SK-N-SH (cell line): ENCODE measurements around the gene TRAFD1. TPM values are rescaled to one million over a fixed set of nuclear protein-coding genes. Genes with fewer than 3 reads are reported as not detected.

Experiments used
- CTCF ChIA-PET: fragments of 300-600, 350-600 bp; formaldehyde crosslinking; extraction: SDS; loops from one replicate; lab custom pipeline; 2021; lab: Yijun Ruan, JAX
- POLR2A ChIA-PET: fragments of 350-600 bp; sonication (Branson Sonifier 250); formaldehyde crosslinking; extraction: SDS; loops from one replicate; lab custom pipeline; 2020; ENCODE audit warnings: antibody characterized with exemption, inconsistent platforms; lab: Yijun Ruan, JAX
- DNase-seq: peaks from one replicate; pipeline ENCODE4 v3.0.0; 2012
- H2AFZ ChIP-seq: fragments of 200-600 bp; sonication (generic); 2 replicates; pipeline ENCODE4 v1.8.1; 2016; ENCODE audit warnings: antibody characterized with exemption, mild to moderate bottlenecking, low read depth
- H3F3A ChIP-seq: fragments of 200-600 bp; sonication (generic); replicated peaks from 2 replicates; pipeline ENCODE3; 2016; ENCODE audit warnings: antibody characterized with exemption, mild to moderate bottlenecking; ENCODE audit not compliant: insufficient read depth
- H3K27ac ChIP-seq, 2 experiments: fragments of 200-500 bp in 1 of 2; fragments of 200-600 bp in 1 of 2; sonication (Bioruptor generic) in 1 of 2; sonication (generic), shearing (Covaris generic) in 1 of 2; 2 replicates each; pipeline versions ENCODE4 v1.5.1 to v1.6.1; 2014 to 2016; ENCODE audit warnings: low read depth in 2 of 2, inconsistent platforms in 1 of 2, low read length in 1 of 2, mild to moderate bottlenecking in 1 of 2, mixed read lengths in 1 of 2
- H3K27me3 ChIP-seq: fragments of 200-600 bp; sonication (generic), shearing (Covaris generic); 2 replicates; pipeline ENCODE4 v1.6.1; 2016; ENCODE audit warnings: mixed run types; ENCODE audit not compliant: insufficient read depth
- H3K36me3 ChIP-seq, 2 experiments: fragments of 200-500 bp in 1 of 2; fragments of 200-600 bp in 1 of 2; sonication (Bioruptor generic) in 1 of 2; sonication (generic) in 1 of 2; replicated peaks in 1 of 2; 2 replicates each; pipeline versions ENCODE3 to v1.5.1; 2014 to 2016; ENCODE audit warnings: low read length in 1 of 2, mild to moderate bottlenecking in 1 of 2; ENCODE audit not compliant: insufficient read depth in 2 of 2, control insufficient read depth in 1 of 2
- H3K4me1 ChIP-seq, 2 experiments: fragments of 200-500 bp in 1 of 2; fragments of 200-600 bp in 1 of 2; sonication (Bioruptor generic) in 1 of 2; sonication (generic), shearing (Covaris generic) in 1 of 2; 2 replicates each; pipeline versions ENCODE4 v1.5.1 to v1.6.1; 2014 to 2016; ENCODE audit warnings: low read depth in 1 of 2, low read length in 1 of 2, mixed run types in 1 of 2; ENCODE audit not compliant: insufficient read depth in 2 of 2, control insufficient read depth in 1 of 2
- H3K4me2 ChIP-seq: fragments of 200-600 bp; sonication (generic), shearing (Covaris generic); 2 replicates; pipeline ENCODE4 v1.6.1; 2017; ENCODE audit warnings: mixed run types
- H3K4me3 ChIP-seq, 2 experiments: fragments of 200-500 bp in 1 of 2; fragments of 200-600 bp in 1 of 2; sonication (Bioruptor generic) in 1 of 2; sonication (generic), shearing (Covaris generic) in 1 of 2; 2 replicates each; pipeline versions ENCODE4 v1.5.1 to v1.8.1; 2014 to 2016; ENCODE audit warnings: low read depth in 2 of 2, inconsistent platforms in 1 of 2, low read length in 1 of 2, mild to moderate bottlenecking in 1 of 2, mixed read lengths in 1 of 2, moderate library complexity in 1 of 2
- H3K79me2 ChIP-seq: fragments of 200-600 bp; sonication (generic); 2 replicates; pipeline ENCODE4 v1.8.1; 2017; ENCODE audit warnings: mild to moderate bottlenecking; ENCODE audit not compliant: insufficient read depth
- H3K9ac ChIP-seq: fragments of 200-600 bp; sonication (generic); 2 replicates; pipeline ENCODE4 v1.6.1; 2017; ENCODE audit warnings: mixed run types
- H3K9me2 ChIP-seq: fragments of 200-600 bp; sonication (generic); 2 replicates; pipeline ENCODE4 v1.6.1; 2017; ENCODE audit warnings: mixed run types
- H3K9me3 ChIP-seq: fragments of 200-600 bp; sonication (generic); 2 replicates; pipeline ENCODE4 v1.6.1; 2017; ENCODE audit warnings: mixed run types, mild to moderate bottlenecking, moderate library complexity
- H4K20me1 ChIP-seq: fragments of 200-600 bp; sonication (generic); 2 replicates; pipeline ENCODE4 v1.6.1; 2017; ENCODE audit warnings: mild to moderate bottlenecking, mixed run types; ENCODE audit not compliant: insufficient read depth
- EP300 ChIP-seq, 2 experiments: IDR thresholded peaks; 2 replicates each; pipeline versions ENCODE4 v1.4.0 to v1.6.1; 2012; ENCODE audit warnings: borderline replicate concordance in 1 of 2, low read depth in 1 of 2, low read length in 1 of 2
- FOXM1 ChIP-seq: IDR thresholded peaks from 2 replicates; pipeline ENCODE4 v1.4.0; 2012; ENCODE audit warnings: low read depth, mild to moderate bottlenecking
- JUND ChIP-seq: IDR thresholded peaks from 2 replicates; pipeline ENCODE4 v1.4.0; 2012
- MEF2A ChIP-seq: IDR thresholded peaks from 2 replicates; pipeline ENCODE4 v1.4.0; 2012; ENCODE audit warnings: low read depth, borderline replicate concordance
- MXI1 ChIP-seq: IDR thresholded peaks from 2 replicates; pipeline ENCODE4 v1.6.1; 2012; ENCODE audit warnings: mild to moderate bottlenecking, low read depth, low read length, improper control_type of control experiment
- NFIC ChIP-seq: IDR thresholded peaks from 2 replicates; pipeline ENCODE4 v1.4.0; 2012; ENCODE audit warnings: borderline replicate concordance
- RAD21 ChIP-seq: IDR thresholded peaks from 2 replicates; pipeline ENCODE4 v1.6.1; 2012; ENCODE audit warnings: mild to moderate bottlenecking, low read length
- REST ChIP-seq: IDR thresholded peaks from 2 replicates; pipeline ENCODE4 v1.6.1; 2012; ENCODE audit warnings: mild to moderate bottlenecking, low read depth, low read length, moderate library complexity
- RFX5 ChIP-seq: IDR thresholded peaks from 2 replicates; pipeline ENCODE4 v1.6.1; 2012; ENCODE audit warnings: mild to moderate bottlenecking, improper control_type of control experiment, low read length
- RXRA ChIP-seq: IDR thresholded peaks from 2 replicates; pipeline ENCODE4 v1.4.0; 2012; ENCODE audit warnings: low read depth, mild to moderate bottlenecking, borderline replicate concordance
- SMC3 ChIP-seq: IDR thresholded peaks from 2 replicates; pipeline ENCODE4 v1.6.1; 2012; ENCODE audit warnings: low read depth, low read length, improper control_type of control experiment
- TAF1 ChIP-seq: IDR thresholded peaks from 2 replicates; pipeline ENCODE4 v1.6.1; 2012; ENCODE audit warnings: low read depth, mild to moderate bottlenecking, low read length, moderate library complexity, borderline replicate concordance
- TEAD4 ChIP-seq: IDR thresholded peaks from 2 replicates; pipeline ENCODE4 v1.4.0; 2012; ENCODE audit warnings: mild to moderate bottlenecking, borderline replicate concordance; ENCODE audit not compliant: insufficient read depth
- USF1 ChIP-seq: IDR thresholded peaks from 2 replicates; pipeline ENCODE4 v1.4.0; 2012; ENCODE audit warnings: low read depth, borderline replicate concordance
- YY1 ChIP-seq: IDR thresholded peaks from 2 replicates; pipeline ENCODE4 v1.4.0; 2012; ENCODE audit warnings: low read depth, mild to moderate bottlenecking
- WGBS: methylation state at CpG from one replicate; pipeline ENCODE4 v1.1.6; 2017; ENCODE audit warnings: low lambda C conversion rate; 5-methylcytosine and 5-hydroxymethylcytosine counted together
- polyA plus RNA-seq, 3 experiments: library from polyadenylated mRNA; depleted of rRNA; stranded (reverse); fragments of >200 nt; gene quantifications; 2 replicates each; pipeline ENCODE4 v1.2.3, GENCODE V29; 2012
- TF ChIP-seq, protein P1 (sequence below): IDR thresholded peaks from 2 replicates; pipeline ENCODE4 v1.4.0; 2012; ENCODE audit warnings: low read depth, borderline replicate concordance

TRAFD1 gene
- polyA plus RNA-seq, 1 of the 3 experiments (the other 2 are of a cell fraction), result 12.4 TPM

GRCh38 chr12:112126911-112127310, 1.6 kb downstream of the TRAFD1 start:
- no peaks in the 10 kb centered on the region for H3K9me2 ChIP-seq
- no peak overlapping the region for H3K27ac ChIP-seq
- TF ChIP-seq MEF2A (no peak), YY1 (no peak), RAD21 (no peak), MXI1 (no peak), RXRA (no peak), NFIC (no peak), SMC3 (no peak), JUND (no peak), USF1 (no peak), REST (no peak), EP300 (IDR thresholded peaks at IDR 0.05; ENCODE audit: borderline replicate concordance in 1 of 2, low read depth in 1 of 2, low read length in 1 of 2) (no peak), FOXM1 (no peak), RFX5 (no peak), TAF1 (no peak), TEAD4 (no peak)
- TF ChIP-seq, protein P1, sequence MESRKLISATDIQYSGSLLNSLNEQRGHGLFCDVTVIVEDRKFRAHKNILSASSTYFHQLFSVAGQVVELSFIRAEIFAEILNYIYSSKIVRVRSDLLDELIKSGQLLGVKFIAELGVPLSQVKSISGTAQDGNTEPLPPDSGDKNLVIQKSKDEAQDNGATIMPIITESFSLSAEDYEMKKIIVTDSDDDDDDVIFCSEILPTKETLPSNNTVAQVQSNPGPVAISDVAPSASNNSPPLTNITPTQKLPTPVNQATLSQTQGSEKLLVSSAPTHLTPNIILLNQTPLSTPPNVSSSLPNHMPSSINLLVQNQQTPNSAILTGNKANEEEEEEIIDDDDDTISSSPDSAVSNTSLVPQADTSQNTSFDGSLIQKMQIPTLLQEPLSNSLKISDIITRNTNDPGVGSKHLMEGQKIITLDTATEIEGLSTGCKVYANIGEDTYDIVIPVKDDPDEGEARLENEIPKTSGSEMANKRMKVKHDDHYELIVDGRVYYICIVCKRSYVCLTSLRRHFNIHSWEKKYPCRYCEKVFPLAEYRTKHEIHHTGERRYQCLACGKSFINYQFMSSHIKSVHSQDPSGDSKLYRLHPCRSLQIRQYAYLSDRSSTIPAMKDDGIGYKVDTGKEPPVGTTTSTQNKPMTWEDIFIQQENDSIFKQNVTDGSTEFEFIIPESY, result no peak
- no peak overlapping the region for H2AFZ ChIP-seq
- ChIA-PET CTCF (no interaction called here), POLR2A (interaction anchor here (1.5 kb wide), 1 partner anchor 26 kb away, joined by 3 read pairs; no protein-coding TSS in a partner anchor)
- peak overlapping the region in 1 of 2 experiments; percentile 81; a peak in 1 of 4 replicates for H3K4me3 ChIP-seq
- no peaks in the 10 kb centered on the region for H3K9me3 ChIP-seq
- H4K20me1 ChIP-seq, result no peaks in the 10 kb centered on the region
- H3F3A ChIP-seq, result peaks cover 14% of the 10 kb centered on the region
- 89% methylated on average over 7 of the region's 7 CpGs for WGBS
- H3K79me2 ChIP-seq, result peaks cover 48% of the 10 kb centered on the region
- peaks cover 4 to 9% of the 10 kb centered on the region in 2 experiments for H3K36me3 ChIP-seq
- H3K9ac ChIP-seq, result no peak overlapping the region
- no peak for DNase-seq
- H3K4me1 ChIP-seq, result peaks cover 4 to 18% of the 10 kb centered on the region in 2 experiments; a peak in 3 of 4 replicates
- no peaks in the 10 kb centered on the region for H3K27me3 ChIP-seq
- peak overlapping the region; percentile 97 for H3K4me2 ChIP-seq
